Smooth muscle cell of the brain vasculature (primary cell): Measurements from ENCODE around the gene KIF5C.
"Not testable (repeated sequence)": the region's sequence is repeated elsewhere in the genome, so short reads cannot be mapped to it uniquely, and the experiment has no call there.

Experiments used
- DNase-seq: peaks from one replicate; pipeline ENCODE4 v3.0.0-alpha.2; 2012; ENCODE audit warnings: low read depth, low spot score

Gene KIF5C

DNA sequence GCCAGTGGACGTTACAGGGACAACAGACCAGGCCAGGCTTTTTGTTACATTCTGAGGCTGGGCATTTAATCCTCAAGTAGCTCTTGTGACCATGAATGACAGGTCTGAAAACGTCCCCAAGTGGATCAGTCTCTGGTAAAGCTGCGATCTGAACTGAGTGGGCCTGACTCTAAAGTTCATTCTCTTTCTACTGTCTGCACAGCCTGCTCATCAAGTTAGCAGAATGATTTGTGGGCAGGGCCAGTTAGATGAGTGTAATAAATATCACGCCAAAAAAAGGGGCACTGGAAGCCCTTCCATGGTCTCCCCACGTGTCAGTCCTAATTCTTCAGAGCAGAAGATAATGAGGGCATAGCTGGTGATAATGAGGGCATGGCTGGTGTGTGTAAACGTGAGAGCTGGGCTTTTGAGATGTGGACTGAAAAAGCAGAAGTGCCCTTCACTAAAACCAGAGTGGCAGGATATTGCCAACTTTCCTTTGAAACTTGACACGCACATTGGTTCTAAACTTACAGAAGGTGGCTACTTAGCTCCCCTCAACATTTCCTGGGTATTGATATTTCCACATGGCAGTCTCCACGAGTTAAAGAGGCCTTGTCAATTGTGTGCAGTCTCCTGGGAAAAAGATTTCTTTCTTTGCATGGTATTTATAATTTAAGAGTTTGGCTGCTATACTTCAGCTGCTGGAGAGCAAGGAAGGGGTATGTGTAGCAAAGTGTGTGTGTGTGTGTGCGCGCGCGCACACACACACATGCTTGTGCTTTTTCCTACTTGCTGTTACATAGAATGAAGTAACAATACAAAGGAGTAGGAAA, 90.8 kb downstream of the KIF5C start:
- DNase-seq: no peak

DNA sequence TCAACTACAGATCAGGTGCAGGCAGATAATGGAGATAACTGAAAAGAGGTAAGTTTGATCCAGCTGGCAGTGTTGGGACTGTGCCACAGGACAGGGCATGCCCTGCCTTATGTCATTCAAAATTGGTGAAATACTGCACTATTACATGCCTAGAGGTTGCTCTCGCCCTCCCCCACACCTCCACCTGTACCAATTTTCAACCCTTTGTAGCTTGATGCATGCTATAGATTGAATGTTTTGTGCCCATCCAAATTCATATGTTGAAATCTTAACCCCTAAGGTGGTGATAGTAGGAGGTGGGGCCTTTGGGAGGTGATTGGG, 91.4 kb downstream of the KIF5C start:
- no peak for DNase-seq

DNA sequence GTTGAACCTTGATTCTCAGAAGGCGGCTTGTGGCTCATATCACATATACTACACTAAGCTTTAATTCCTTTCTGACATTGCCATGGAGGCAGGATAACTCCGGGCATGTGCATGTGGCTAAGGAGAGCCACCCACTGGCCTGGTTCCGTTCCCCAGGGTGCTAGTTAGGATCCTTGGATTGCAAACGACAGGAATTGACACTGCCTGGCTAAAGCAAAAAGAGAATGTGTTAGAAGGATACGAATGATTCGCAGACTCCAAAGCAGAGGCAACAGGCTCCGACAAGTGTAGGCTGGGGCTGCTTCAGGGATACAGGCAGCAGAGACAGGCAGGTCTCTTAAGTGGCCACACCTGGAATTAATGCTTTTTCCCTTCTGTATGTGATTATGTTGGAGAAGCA, 92.0 kb downstream of the KIF5C start:
- DNase-seq: no peak

DNA sequence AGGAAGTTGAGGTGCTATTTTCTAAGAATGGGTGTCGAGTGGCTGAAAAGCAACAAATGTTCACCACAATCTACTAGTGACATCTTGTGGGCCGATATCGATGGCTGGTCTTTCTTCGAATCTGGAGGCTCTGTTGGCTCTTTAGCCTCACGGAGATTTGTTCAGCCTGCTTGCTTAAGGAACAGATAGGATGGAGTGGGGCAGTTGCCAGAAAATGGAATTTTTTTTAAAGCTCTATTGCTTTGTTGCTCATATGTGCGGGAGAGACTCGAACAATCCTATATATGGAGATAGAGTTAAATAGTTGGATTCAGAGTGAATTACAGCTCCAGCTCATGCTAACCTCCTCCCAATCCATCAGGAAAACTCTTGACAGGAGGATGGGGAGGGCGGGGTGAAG, 92.6 kb downstream of the KIF5C start:
- no peak for DNase-seq

DNA sequence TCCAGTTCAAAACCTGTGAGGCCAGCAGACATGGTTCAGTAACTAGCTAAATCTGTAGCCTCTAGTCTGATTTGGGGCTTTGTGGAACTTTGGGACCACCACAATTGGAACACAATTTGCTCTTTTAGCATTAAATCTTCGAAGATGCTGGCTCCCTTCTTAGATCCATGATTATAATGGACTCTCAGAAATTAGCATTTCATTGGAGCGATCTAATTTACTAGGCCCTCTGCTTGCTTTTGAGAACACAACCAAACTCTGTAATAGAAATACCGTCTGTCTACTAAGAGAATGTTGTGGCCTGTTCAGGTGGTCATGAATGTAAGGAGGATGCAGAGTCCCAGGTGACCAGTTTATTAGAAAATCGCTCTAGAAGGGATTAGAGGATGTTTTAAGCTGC, 93.3 kb downstream of the KIF5C start:
- no peak for DNase-seq

DNA sequence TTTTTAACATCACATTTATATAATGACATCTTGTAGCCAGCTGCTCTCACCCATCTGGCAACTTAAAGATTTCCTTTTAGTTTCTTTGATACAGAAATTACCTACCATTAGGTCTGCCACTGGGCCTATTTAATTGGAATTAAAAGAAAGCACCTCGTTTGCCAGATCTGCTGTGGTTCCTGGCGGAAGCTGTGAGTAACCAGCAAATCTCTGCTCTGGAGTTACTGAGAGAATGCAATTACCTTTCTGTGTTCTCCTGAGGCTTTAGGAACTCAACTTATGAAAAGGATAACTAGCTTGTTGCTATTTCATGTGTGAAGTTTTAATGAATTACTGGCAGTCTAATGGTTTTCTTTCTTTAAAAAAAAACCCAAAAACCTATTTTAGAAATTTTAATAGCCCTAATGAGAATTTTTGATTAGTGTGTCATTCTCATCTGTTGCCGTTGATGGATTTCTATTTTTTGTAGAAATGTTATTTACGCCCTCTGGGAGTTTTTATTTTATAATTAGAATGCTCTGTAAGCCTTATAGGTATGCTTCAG, 93.8 kb downstream of the KIF5C start:
- DNase-seq: no peak

DNA sequence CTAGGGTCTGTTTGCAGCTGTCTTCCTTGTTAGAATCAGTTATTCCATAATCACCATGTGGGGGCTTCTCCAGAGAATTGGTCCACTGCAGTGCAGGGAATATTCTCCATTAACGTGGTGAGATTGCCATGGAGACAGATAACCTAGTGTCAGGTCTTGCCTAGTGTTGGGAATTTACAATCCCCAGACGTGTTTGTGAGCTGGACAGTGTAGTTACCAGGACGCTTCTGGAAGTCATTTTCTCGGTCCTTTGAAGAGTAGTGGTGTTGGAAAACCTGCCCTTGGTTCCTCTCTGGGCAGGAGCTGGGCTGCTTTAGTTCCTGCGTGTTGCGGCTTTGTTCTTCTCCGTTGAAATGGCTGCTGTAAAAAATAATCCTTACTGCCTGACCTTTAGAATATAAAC, 94.6 kb downstream of the KIF5C start:
- no peak for DNase-seq

DNA sequence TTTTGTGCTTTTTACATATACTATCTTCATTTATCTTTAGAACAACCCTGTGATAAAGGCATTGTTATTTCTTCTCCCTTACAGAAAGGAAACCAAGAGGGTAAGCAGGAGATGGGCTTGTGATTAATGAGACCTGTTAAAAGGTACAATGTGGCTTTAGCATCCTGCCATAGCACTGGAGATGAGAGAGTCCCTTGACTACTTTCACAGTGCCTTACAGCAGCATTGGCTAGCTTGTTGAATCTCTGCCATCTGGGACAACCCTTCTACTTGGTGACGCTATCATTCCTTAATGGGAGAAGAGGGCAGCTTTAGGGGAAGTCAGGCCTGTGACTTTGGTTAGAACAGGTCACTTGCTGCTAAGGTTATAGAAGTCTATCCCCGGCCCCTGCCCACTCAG, 95.4 kb downstream of the KIF5C start:
- no peak for DNase-seq

DNA sequence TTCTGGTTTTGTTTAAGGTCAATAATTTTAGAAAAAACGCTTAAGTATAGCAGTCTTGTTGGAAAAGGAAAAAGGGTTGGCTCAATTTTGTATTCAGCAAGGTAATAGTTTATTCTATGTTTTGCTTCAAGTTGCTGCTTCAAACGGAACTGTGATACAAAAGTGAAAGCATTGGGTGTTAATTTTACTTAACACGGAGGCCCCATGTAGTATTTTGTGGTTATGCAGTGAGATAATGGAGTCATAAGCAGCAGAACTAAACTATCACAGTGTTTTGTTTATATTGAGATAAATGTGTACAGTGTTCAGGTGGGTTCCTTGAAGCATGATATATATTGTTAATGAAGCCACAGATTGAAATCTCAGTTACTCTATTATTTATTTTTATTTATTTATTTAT, 96.5 kb downstream of the KIF5C start:
- no peak for DNase-seq

DNA sequence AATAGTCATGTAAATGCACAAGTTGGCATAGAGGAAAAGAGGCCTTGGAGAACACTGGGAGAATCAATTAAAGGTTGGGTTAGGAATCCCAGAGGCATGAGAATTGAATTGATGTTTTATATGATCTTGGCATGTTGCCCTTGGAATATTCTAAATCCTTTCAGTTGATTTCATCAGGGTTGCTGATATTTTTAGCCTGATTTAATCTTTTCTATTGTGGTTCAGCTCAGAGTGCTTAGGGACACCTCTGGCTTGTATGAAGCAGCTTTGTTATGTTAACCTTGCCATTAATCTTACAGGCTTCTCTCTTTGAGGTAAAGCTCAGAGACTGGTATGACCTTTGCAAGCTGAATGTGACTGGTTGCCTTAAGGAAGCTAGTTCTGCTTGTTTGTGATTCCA, 99.1 kb downstream of the KIF5C start:
- no peak for DNase-seq

DNA sequence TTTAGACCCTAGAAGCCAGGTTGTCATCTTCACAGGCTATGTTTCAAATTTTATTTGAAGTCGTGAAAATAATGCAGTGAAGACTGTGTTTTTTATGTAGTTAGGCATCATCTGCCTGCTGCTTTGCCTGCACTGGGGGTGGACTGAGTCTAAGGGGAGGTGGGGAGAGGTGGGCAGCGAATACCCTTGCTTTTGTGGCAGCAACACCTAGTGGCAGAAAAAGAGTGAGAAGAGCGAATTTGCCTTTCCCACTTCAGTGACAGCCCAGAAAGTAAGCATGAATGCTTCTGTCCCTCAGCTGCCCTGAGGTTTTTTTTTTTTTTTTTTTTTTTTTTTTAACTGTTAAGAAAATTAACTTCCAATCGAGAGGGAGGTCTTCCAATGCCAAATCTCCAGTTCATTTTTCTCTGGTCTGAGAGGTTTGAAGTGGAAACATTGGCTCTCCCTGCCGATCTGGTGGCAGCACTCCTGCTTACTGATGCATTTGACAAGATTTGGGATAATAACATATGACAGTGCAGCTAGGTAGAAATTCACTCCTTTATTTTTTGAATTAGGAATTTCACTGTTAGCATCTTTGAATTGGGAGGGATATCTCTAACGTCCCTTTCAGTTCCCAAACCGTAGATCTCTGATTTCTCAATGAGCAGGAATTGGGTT, 103.1 kb downstream of the KIF5C start:
- no peak for DNase-seq

DNA sequence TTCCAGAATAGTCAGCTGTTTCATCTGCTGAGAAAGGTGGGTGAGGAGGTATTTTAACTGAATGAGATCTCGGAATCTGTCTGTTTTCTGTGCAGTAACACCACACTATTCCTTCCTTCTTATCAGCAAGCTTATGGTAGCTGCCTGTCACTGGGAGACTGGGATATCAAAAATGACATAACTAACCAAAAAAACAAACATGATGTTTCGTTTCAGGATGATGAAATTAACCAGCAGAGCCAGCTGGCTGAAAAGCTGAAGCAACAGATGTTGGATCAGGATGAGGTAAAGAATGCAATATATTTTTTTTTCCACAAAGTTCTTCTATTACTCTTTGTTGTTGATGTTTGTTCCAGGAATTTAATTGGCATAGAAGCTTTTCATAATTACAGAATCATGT, 103.7 kb downstream of the KIF5C start:
- DNase-seq: no peak

DNA sequence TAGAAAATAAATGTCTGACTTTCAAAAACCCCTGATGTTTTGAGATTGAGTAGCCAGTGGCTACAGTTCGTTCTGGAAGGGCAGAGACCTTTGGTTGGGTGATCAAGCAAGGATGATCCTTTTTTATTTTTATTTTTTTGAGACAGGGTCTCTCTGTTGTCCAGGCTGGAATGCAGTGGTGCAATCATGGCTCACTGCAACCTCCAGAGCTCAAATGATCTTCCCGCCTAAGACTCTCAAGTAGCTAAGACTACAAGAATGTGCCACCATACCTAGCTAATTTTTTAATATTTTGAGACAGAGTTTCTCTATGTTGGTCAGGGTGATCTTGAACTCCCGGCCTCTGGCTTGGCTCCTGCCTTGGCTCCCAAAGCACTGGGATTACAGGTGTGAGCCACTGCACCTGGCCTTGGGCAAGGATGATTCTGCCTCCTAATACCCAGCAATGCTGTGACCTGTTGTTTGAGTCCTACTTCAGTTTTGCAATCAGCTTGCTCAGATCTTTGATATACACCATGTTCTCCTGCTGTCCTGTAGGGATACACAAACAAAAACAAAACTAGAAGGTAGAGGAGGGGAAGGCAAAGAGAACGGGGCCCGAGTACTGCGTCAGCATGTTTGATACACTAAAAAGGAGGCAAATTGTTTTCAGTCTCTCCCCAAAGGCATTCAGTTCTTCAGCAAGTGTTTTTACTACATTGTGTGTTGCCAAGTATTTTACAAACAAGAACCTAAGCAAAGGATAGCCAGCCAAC, 104.3 kb downstream of the KIF5C start:
- DNase-seq: no peak

DNA sequence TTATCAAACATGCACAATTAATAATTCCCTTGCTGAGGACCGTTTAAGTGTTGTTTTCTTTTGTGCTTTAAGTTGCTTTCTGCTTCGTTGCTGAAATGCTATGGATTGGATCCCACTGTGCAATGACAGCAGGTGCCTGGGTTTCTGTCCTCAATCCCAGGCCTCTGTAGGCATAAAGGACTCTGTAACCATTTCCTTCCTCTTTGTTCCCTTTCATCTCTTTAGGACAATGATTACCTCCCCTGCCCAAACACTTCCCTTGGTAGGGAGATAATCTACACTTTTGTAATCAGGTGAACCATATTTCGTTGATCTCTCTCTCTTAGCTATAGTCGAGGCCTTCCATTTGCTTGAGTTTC, 104.9 kb downstream of the KIF5C start:
- DNase-seq: no peak

DNA sequence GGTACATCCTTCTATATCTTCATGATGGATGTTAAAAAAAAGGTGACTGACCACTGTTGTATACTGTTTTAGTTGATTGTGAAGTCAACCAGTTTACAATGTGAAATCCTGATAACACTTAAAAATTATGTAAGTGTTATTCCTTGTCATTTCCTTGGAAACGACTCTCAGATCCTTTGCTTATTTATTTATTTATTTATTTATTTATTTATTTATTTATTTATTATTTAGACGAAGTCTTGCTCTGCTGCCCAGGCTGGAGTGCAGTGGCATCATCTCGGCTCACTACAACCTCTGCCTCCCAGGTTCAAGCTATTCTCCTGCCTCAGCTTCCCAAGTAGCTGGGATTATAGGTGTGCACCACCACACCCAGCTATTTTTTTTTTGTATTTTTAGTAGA, 105.5 kb downstream of the KIF5C start:
- DNase-seq: not testable (repeated sequence)

DNA sequence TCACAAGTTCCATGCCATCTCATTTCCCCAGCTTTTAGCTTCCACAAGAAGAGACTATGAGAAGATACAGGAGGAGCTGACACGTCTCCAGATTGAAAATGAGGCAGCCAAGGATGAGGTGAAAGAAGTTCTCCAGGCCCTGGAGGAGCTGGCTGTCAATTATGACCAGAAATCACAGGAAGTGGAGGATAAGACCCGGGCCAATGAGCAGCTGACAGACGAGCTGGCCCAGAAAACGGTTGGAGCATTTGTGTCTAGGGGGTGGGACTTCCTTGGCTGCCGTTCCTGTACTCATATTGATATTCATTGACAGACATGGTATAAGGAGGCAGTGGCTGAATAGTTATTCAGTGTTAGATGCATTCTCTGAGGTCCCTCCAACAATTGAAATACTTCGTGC, 106.3 kb downstream of the KIF5C start:
- no peak for DNase-seq

DNA sequence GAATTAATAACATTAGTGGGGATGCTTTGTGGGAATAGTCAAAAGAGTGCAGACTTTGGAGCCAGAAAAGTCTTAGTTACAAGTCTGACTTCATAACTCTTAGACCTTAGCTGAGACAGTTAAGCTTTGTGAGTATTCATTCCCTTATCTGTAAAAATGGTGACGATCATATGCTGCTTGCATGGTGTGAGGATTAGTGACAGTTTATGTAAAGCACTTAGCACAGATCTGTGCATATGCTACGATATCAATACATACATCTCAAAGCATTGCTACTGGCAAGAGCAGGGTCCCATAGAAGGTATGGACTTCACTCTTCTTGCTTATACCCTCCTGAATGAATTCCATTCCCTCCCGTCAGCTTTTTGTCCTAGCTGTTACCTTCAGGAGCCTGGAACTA, 106.8 kb downstream of the KIF5C start:
- DNase-seq: no peak

DNA sequence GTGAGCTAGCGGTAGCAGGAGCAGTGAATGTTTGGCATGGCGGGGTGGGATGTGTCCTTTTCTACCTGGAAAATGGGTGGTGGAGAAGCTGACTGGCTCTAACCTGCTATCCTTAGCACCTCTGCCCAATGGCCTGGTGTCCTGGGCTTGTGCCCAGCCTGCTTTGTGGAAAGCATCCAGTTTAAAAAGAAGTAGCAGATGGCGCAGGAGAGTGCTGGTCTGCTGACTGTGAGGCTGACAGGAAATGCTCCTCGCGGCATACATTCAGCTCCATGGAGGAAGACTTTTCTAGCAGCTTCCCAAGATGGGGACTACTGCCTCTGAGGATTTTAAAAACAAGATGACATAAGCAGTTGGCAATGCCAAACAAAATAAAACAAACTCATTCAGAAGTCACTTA, 107.3 kb downstream of the KIF5C start:
- DNase-seq: no peak

DNA sequence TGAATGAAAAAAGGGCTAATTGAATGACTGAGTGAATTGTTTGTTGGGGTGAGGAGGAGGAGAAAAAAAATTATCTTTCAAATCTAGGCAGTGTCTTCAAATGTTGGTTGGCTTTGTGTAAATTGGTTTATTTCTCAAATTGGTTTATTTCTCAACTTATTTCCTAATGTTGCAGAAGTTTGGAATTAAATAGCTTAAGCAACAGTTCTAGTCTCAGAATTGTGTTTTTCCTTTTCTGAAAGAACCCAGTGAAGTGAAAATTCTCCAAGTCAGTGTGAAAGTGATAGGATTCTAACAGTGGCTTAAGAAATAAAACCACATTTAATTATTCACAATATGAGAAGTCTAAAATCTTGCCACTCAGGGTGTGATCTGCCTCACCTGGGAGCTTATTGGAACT, 108.9 kb downstream of the KIF5C start:
- no peak for DNase-seq

DNA sequence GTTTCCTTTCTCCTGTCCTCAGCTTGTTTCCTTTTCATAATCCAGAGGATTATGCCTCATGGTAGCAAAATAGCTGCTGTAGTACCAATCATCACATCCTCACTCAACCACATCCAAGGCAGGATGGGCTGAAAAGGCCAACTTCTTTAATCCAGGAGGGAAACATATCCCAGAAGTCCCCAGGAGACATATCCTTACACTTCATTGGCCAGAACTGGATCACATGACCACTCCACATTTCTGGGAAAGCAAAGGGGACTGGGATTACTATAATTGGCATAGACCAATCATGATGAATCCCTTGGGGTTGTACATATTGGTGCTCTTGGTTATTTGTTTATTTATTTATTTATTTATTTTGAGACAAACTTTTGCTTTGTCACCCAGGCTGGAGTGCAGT, 109.4 kb downstream of the KIF5C start:
- no peak for DNase-seq

DNA sequence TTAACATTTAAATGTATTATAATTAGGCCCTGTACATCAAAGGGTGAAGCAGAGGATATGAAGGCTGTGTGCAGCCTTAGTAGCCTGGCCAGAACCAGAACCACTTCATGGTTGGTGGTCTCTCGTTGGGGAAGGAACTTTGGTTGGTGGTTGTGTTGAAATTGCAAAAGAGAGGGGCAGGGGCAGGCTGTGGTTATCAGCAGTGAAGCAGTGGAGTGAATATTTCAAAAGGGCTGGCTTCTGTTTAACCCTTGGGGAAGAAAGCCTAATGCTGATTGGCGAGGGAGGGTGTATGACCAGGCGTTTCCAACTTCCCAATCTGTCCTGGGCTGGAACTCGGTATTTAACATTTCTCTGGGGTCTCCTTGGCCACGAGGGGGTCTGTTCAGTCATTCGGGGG, 112.3 kb downstream of the KIF5C start:
- DNase-seq: no peak

DNA sequence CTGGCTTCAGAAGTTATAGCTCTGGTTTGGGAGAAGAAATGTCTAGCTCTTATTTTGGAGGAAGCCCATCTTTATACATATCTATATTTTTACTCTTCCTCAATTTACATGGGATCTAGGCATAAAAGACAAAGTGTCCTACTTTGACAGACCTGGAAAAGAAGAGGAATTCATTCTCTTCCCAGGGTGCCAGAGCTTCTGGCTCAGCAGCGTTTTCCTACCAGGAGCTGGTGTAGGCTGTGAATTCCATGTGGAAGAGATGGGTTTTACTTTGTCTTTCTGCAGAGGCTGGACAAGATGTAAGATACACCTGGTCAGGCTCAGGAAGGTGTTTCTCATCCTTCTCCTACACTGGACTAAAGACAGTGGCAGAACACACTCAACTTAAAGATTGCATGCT, 113.3 kb downstream of the KIF5C start:
- no peak for DNase-seq
